ENCODE results near the gene KIFC3. TPM values are rescaled to one million over a fixed set of nuclear protein-coding genes. Genes with fewer than 3 reads are reported as not detected.

The KIFC3 gene
- total RNA-seq, 6 experiments from 2014 or later, result 51.8 to 81.5 (median 72.7) TPM

DNA sequence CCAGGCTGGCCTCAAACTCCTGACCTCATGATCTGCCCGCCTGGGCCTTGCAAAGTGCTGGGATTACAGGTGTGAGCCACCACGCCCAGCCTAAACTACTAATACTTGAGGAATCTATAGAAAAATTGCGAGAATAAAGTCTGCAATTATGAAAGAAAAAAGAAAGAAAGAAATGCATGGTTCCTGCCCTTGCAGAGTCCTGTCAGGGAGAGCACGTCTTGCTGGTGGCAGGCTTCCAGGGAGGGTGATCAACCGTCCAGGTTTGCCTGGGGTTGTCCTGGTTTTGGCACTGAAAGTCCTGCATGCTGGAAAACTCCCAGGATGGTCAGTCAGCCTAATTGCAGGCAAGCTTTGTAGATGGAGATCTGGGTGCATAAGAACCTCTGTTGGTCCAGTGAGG, 21.5 kb upstream of the KIFC3 start:
- Mint-ChIP-seq H3K9me3 (no peaks in the 10 kb centered on the region), H3K27ac (no peak overlapping the region), H3K4me3 (no peak overlapping the region), H3K36me3 (ENCODE audit: low read depth) (no peaks in the 10 kb centered on the region), H3K27me3 (ENCODE audit: insufficient read depth) (peaks cover 22% of the 10 kb centered on the region), H3K4me1 (ENCODE audit: low read depth) (peaks cover 15% of the 10 kb centered on the region; the same call in 1 of the 2 replicates)
- no peak for DNase-seq
- TF ChIP-seq, protein P1, sequence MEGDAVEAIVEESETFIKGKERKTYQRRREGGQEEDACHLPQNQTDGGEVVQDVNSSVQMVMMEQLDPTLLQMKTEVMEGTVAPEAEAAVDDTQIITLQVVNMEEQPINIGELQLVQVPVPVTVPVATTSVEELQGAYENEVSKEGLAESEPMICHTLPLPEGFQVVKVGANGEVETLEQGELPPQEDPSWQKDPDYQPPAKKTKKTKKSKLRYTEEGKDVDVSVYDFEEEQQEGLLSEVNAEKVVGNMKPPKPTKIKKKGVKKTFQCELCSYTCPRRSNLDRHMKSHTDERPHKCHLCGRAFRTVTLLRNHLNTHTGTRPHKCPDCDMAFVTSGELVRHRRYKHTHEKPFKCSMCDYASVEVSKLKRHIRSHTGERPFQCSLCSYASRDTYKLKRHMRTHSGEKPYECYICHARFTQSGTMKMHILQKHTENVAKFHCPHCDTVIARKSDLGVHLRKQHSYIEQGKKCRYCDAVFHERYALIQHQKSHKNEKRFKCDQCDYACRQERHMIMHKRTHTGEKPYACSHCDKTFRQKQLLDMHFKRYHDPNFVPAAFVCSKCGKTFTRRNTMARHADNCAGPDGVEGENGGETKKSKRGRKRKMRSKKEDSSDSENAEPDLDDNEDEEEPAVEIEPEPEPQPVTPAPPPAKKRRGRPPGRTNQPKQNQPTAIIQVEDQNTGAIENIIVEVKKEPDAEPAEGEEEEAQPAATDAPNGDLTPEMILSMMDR (IDR thresholded peaks at IDR 0.05), result no peak

DNA sequence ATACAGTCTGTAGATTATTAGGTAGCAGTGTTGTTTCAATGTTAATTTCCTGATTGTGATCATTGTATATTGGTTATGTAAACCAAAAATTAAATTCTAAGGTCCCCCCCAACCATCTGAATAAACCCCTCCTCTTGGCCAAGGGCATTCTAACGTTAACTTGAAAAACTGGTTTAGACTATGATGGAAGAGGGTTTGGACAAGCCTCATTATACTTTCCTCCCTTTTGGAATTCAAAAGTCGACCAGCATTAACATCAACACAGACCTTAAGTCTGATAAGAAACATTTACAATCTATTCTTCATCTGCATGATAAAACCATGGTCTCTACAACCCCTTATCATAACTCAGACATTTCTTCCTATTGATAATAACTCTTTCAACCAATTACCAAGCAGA, 20.6 kb upstream of the KIFC3 start:
- Mint-ChIP-seq H3K4me1 (ENCODE audit: low read depth) (peaks cover 15% of the 10 kb centered on the region; the same call in 1 of the 2 replicates), H3K27ac (no peak overlapping the region), H3K4me3 (no peak overlapping the region)

DNA sequence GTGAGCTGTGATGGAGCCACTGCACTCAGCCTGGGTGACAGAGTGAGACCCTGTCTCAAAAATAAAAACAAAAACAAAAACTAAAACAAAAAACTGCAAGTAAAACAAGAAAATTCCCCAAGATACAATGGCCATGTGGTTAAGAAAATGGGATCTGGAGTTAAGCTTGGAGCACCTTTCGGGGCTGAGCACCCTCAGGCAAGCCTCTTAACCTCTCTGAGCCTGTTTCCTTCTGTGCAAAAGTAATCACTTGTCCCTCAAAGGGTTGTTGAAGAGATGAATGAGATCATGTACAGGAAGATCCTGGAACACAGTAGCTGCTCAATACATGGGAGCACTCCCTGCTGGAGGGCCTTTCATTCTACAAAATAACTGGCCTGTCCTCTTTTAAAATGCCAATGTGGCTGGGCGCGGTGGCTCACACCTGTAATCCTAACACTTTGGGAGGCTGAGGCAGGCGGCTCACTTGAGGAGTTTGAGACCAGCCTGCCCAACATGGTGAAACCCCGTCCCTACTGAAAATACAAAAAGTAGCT, 19.8 kb upstream of the KIFC3 start:
- TF ChIP-seq, protein P1 (IDR thresholded peaks at IDR 0.05), result no peak
- Mint-ChIP-seq H3K27me3 (ENCODE audit: insufficient read depth) (peaks cover 22% of the 10 kb centered on the region), H3K36me3 (ENCODE audit: low read depth) (no peaks in the 10 kb centered on the region), H3K9me3 (no peaks in the 10 kb centered on the region), H3K27ac (no peak overlapping the region), H3K4me1 (ENCODE audit: low read depth) (peaks cover 15% of the 10 kb centered on the region; the same call in 1 of the 2 replicates), H3K4me3 (no peak overlapping the region)
- no peak for DNase-seq

More for the DNA sequence above, 20.6 kb upstream of the KIFC3 start:
- TF ChIP-seq, protein P1 (IDR thresholded peaks at IDR 0.05), result no peak
- Mint-ChIP-seq H3K36me3 (ENCODE audit: low read depth) (no peaks in the 10 kb centered on the region), H3K9me3 (no peaks in the 10 kb centered on the region), H3K27me3 (ENCODE audit: insufficient read depth) (peaks cover 22% of the 10 kb centered on the region)
- DNase-seq, result no peak

DNA sequence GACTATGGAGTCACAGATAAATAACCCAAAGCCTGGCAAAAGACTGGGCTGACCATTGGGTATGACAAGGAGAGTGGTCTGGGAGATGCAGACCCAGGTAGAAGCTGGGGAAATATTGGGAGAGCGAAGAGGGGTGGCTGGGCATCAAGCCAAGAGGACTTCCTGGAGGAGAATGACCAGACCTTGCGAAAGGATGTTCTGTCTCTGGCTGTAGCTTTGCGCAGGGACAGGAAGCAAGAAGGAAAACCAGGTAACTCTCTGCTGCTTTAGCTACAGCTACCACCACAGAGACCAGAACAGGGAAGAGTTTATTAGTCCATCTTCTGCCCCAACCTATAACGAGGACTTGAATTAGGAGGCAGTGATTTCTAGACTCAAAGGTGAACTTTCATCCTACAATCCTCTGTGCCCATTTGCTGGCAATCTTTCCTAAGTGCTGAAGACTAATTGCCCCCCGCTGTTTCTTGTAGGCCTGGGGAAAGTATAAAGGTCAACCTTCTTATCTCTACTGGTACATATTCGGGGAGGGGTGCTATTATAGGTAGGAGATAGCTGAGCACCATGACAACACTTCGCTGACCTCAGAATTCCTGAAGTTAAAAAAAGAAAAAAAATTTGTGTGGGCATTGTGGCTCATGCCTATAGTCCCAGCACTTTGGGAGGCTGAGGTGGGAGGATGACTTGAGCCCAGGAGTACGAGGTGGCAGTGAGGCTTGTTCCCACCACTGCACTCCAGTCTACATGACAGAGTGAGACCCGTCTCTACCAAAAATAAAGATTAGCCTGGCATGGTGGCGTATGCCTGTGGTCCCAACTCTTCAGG, 19.1 kb upstream of the KIFC3 start:
- Mint-ChIP-seq H3K9me3 (no peaks in the 10 kb centered on the region), H3K36me3 (ENCODE audit: low read depth) (no peaks in the 10 kb centered on the region), H3K27ac (no peak overlapping the region), H3K4me3 (no peak overlapping the region), H3K27me3 (ENCODE audit: insufficient read depth) (peaks cover 20% of the 10 kb centered on the region), H3K4me1 (ENCODE audit: low read depth) (peaks cover 15% of the 10 kb centered on the region)
- TF ChIP-seq, protein P1 (IDR thresholded peaks at IDR 0.05), result no peak
- no peak for DNase-seq

DNA sequence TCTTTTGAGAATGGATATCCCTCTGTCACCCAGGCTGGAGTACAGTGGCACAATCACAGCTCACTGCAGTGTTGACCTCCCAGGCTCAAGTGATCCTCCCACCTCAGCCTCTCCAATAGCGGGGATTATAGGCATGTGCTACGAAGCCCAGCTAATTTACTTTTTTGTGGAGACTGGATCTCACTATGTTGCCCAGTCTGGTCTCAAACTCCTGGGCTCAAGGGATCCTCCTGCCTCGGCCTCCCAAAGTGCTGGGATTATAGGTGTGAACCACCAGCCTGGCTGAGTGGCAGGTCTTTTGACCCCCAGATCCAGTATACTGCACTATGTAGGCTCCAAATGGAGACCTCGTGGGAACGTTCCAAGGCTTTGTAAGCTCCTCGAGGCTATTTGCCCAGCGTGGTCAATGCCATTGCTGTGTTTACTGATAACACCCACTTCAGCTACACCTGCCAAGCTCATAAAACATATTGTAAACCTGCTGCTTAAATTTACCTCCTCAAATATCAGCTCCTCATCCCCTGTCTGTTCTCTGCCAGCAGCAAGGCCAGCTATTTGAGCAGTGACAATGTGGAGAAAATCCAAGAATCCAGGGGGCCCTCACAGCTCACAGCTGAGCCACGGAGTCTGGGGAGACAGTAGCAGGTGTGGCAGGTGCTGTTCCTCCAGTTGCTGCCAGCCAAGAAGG, 16.2 kb upstream of the KIFC3 start:
- Mint-ChIP-seq H3K9me3 (no peaks in the 10 kb centered on the region), H3K4me1 (ENCODE audit: low read depth) (peaks cover 17% of the 10 kb centered on the region), H3K4me3 (no peak overlapping the region), H3K27ac (no peak overlapping the region), H3K36me3 (ENCODE audit: low read depth) (no peaks in the 10 kb centered on the region), H3K27me3 (ENCODE audit: insufficient read depth) (peaks cover 9% of the 10 kb centered on the region)
- TF ChIP-seq, protein P1 (IDR thresholded peaks at IDR 0.05), result no peak
- no peak for DNase-seq

Measured in HFFc6 (cell line).